Stimulated activated CD8-positive, alpha-beta memory T cell treated with anti-CD3 and anti-CD28 coated beads, Interleukin-4, amount 100 ng/mL, for 1 hour (primary cell): ENCODE measurements around the gene DCTD.
"Not testable (repeated sequence)": the region's sequence is repeated elsewhere in the genome, so short reads cannot be mapped to it uniquely, and the experiment has no call there.

Experiments used
- DNase-seq, 2 donors: peaks; one replicate each; pipeline ENCODE4 v3.0.0-alpha.2; 2020; ENCODE audit warnings: low read depth in 2 of 2, low spot score in 1 of 2

DCTD gene

DNA sequence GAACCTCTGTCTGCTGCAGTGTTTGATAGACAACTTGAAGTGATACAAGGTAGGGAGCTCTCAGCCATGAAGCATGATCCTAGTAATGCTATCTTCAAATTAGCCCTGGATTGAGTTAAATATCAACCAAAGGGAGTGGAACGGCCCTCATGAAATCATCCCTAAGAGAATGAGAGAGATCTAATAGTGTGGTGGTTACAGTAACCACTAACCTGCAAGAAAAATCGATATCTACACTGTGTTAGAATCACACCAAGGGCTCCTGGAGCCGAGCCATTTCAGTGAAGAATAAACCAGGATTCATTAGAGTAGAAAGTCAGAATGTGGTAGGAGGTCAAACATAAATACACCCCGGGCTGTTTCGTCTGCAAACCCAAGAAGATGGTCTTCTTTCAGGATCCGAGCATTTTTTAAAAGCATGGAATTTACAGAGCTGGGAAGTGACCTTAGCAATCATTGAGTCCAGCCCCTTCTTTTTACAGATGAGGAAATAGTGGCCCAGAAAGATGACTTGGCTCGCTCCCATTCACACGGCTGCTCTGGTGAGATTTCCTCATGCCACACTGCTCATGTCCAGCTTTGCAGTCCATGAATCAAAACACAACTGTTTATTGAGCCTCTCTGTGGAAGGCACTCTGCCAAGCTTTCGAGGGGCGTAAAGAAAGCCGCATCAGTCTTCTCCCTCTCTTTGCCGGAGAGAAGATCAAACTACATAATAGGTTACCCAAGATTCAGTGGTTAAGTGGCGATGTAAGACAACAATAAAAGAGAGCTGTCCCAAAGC is 5.5 kb upstream of the DCTD start:
- no peak for DNase-seq

DNA sequence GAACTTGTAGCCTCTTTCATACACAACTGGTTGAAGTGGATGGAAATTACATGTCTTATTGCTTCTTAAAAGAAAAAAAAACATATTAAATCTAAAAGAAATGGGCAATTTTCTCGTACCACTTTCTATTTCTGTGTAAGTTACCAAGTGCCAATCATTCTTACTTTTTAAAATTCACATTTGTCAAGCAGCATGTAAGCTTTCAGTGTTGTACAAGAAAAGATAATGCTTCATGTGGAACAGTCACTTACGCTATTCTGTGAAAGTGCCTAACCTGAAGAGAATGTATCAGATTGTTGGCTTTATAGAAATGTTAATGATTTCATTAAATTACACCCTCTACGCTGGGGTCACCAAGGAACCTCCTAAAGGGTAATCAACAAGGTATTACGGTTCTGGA is 4.4 kb upstream of the DCTD start:
- DNase-seq: no peak

DNA sequence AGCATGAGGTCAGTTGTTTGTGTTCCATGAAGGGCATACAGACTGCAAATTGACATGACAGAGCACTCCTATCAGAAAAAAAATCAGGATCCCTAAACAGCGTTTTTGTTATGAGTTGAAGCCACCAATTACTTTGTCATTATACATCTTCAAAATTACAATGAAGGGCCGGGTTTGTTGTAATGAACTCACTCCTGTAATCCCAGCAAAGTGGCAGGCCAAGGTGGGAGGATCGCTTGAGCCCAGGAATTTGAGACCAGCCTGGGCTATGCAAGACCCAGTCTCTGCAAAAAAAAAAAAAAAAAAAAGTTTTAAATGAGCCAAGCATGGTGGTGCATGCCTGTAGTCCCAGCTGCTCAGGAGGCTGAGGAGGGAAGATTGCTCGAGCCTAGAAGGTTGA is 3.5 kb upstream of the DCTD start:
- DNase-seq: no peak

DNA sequence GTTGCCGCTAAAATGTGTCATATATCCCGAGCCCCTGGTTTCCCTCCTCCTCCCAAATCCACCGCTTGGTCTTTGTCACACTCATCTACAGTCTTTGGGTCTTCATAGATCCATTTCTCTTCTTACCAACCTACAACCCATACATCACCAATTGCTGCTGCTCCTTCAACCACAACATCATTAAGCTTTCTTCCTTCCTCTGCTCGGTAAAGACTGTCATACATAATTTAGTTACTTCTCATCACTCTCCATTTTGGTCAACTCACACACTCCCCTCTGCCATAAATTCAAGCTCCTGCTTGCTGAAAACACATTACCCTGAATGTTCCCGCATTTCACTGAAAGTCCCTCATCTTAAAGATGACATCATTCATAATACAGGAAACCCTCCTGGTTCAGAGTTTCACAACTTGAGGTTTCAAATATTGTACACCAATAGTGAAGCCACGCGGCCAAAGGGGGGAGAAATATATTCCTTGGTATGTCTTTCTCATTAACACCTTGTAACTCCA is 1.7 kb upstream of the DCTD start:
- no peak for DNase-seq

DNA sequence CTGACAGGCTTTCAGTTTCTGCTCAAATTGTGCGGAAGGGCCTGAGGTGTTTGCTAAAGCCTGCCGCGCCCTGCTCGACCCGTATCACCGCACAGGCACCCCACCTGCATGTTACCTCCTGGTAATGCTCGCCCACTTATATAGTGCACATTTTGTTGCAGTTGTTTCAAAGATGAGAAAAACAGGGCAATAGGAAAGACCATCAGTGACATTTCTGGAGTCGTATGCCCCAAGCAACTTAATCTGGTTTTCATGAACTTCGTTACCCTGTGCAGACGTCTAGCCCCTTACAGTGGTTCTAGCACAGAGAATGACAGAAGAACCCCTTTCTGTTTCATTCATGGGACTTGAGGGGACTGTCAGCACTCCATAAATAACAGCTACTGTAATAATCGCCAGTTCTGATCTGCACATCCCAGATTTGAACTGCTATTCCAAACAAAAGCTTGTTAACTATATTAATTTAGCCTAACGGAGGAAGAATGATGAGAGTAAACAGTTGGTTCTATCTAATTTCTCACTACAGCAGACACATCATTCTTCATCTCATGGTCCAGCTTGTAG is 940 bp upstream of the DCTD start:
- no peak for DNase-seq

DNA sequence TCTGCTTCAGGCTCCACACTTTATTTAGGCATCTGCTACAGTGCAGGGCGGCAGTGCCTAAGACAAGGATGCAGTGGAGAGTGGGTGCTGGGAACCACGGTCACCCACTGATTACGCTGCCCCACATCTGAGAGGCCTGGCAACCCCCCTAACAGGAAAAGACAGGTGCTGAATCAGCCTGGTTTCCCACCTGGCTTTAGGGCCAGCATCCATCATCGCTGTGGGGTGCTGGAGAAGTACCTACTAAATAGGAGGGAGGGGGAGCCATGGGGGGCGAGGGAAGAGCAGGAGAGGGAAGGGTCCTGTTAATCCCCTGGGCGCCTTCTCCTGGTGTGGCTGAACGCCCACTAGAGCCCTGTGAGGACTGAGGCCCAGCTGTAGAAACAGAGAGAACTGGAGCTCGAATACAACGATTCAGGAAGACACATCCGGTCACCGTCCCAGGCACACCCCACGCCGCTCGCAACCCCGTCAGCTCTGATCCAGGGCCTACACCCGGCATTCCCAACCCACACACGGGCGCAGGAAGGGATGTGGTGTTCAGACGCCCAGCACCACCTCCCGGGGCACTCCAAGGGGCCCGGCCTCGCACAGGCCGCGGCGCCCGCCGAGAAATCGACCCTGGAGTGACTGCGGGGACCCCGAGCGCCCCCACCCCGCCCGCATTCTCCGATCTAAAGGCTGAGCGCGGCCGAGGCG is 554 bp downstream of the DCTD start:
- no peak for DNase-seq

DNA sequence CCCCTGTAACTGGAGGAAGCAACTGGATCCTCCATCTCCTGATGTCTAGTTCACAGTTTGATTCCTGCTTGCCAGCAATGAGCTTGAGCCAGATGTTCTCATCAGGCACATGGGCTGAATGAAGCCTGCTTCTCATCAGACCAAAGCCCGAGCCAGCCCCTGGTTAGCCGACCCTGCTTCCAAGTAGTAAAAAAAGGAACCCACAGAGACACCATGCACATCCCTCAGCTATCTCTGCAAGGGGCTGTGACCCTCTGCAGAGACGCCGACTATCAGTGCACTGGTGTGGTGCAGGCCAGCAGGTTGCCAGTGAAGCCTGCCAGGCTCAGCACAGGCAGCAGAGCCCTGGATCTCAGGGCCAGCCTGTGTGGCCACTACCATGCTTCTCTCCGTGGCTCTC is 2.8 kb downstream of the DCTD start:
- DNase-seq: no peak

DNA sequence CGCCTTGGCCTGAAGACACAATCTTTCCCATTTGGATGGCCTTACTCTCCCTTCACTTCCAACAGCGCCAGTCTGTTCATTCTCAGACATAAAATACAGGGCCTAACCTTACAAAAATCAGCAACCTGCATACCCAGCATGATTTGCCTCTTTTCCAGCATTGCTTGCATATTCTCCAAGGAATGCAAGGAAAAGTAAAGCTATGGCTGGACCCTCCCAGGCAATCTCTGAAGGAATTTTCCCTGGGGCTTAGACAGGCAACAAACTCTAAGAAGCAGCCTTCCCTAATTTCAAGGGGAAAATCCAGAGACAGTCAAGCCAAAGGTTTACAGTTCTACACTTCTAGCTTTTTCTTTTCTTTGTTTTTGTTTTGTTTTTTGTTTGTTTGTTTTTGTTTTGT is 3.6 kb downstream of the DCTD start:
- DNase-seq: no peak

DNA sequence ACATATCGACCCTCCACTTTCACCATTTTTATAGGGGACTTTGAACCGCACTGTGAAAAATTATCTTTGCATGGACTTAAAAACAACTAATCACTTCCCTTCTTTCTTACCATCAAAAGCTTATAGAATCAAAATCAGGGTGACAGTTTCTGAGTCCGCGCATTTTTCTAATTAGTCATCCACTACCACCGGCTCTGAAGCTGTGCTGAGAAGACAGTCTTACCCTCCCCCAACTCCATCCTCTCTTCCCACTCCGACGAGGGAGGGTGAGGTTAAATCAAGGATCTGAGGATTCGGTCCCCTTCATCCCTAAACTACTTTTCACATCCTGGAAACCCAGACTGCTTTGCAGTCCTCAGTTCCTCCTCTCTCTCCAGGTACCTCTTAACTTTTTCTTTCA is 4.2 kb downstream of the DCTD start:
- DNase-seq: no peak

DNA sequence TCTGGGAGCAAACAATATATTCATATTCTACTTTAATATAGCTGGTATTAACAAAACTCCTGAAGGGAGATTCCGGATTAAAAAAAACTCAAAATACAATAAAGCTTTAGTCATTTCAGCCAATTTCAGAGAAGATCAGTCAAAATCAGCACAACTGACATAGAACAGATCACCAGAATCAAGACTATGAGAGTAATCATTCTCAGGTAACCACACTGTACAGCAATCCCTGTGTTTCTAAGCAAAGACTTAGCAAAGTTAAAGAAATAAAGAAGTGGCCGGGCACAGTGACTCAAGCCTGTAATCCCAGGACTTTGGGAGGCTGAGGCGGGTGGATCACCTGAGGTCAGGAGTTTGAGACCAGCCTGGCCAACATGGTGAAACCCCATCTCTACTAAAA is 9.1 kb downstream of the DCTD start:
- DNase-seq: no peak

DNA sequence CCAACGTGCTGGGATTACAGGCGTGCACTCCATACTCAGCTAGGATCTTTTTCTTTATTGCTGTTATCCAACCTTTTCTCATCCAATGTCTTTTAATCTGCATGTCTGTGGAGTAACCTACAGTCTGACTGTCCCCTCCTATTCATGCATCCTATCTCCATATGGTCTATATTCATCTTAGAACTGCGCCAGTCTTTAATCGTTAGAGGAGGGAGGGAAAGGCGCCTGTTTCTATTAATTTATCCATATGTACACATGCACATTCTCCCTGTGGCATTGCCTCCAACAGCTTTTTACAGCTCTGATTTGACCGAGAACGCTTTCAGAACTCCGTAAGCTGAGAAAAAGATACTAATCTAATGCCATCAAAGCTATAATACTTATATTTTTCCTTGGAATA is 9.8 kb downstream of the DCTD start:
- no peak for DNase-seq

DNA sequence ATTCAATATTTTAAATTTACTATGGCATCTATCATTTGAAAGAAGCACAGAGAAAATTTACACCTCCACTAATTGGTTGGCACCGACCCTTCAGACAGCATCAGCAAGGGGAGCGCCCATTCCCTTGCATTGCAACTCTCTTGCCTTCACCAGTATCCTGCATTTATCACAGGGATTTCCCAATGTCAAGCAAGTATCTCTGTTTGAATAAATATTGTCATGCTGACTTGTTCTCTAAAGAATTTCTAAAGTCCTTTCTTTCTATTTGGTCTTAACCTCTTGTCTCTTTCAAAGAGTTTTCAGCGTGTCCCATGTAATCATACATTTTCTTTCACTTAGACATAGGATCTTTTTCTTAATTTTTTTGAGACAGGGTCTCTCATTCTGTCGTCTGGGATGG is 10.4 kb downstream of the DCTD start:
- no peak for DNase-seq

DNA sequence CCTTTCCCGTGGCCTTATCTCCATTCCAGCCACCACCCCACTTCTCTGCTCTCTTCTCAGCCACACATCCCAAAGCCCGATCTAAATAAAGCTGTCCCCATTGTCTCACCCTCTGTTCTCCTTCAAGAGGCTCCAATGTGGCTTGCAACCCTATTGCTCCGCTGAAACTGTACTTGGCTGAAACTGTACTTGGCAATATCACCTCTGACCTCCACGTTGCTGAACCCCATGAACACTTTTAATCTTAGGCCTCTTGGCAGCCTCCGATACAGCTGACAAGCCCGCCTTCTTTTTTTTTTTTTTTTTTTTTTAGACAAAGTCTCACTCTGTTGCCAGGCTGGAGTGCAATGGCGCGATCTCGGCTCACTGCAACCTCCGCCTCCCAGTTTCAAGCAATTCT is 12.1 kb downstream of the DCTD start:
- no peak for DNase-seq

DNA sequence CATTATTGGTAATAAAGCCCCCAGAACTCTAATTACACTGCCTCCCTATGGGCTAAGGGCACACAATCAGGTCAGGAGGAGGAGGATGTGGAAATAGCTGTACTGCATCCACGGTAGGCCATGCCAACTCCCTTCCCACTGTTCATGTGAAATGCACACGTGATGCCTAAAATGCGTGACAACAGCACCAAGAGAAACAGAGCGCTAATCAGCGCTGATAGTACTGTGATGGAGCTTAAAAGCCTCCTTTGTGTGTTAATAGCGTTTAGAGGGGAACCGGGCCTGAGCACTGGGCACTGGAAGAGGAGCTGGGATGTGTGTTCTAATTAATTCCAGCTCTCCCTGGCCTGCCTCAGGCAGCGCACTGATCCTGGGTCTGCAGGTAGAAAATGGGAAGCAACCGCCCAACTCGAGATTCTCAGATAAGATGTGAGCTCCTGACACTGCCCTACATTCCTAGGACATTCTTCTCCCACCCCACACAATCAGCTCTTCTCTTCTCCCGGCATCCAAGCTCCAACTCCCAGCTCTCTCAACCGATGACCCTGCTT is 12.9 kb downstream of the DCTD start:
- DNase-seq: no peak

DNA sequence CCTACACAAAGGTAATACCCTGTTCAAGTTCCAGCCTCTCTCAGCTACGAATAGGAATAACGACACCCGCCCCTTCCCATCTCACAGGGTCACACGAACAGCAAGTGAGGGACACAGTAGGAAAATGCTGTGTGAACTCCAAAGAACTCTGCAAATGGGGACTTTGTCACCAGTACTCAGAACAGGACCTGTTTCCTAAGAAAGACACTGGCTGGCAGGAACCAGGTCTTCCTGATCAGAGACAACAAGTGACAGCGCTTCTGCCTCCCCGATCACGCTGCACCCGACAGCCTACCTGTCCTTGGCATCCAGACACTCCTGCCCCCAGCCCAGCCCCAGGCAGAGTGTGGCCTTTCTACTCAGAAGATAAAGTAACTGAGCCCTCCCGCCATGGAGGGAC is 14.2 kb downstream of the DCTD start:
- DNase-seq: no peak

DNA sequence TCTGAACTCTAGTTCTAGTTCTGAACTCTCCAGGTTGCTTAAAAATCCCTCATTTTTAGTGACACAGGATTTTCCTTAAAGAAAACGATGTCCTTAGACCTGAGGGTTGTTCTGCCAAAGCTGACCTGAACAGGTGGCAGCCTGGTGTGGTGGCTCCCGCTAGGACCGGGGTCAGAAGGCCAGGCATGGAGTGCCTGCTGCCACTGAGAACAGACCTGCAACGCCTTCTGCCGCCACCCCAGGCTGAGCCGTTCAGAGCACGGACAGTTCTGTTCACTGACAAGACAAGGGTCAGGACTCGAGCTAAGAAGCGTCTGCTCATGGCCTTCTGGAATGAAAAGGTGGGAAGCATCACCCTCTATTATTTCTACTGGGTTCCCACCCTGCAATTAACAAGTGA is 15.8 kb downstream of the DCTD start:
- DNase-seq: no peak

DNA sequence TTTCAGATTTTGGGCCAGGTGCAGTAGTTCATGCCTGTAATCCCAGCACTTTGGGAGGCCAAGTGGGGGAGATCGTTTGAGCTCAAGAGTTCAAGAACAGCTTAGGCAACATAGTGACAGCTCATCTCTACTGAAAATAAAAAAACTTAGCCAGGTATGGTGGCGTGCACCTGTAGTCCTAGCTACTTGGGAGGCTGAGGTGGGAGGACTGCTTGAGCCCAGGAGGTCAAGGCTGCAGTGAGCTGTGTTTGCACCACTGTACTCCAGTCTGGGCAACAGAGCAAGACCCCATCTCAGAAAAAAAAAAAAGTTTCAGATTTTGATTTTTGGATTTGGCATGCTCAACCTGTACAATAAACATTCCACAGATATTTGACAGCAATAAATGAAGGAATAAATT is 17.2 kb downstream of the DCTD start:
- not testable (repeated sequence) for DNase-seq

DNA sequence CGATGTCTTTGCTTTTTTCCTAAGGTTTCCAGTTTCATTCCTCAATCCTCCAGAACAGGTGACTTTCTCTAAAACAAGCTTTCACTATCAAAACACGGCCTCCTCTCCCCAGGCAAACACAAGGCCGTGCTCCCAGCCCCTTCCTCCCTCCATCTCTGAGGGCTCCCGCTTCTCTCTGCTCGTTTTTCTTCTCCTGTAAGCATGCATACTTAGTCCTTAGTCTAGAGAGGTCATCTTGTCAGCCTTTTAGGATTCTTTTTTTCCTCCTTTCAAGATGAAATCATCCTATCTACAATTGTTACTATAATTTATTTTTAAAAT is 18.7 kb downstream of the DCTD start:
- DNase-seq: no peak

DNA sequence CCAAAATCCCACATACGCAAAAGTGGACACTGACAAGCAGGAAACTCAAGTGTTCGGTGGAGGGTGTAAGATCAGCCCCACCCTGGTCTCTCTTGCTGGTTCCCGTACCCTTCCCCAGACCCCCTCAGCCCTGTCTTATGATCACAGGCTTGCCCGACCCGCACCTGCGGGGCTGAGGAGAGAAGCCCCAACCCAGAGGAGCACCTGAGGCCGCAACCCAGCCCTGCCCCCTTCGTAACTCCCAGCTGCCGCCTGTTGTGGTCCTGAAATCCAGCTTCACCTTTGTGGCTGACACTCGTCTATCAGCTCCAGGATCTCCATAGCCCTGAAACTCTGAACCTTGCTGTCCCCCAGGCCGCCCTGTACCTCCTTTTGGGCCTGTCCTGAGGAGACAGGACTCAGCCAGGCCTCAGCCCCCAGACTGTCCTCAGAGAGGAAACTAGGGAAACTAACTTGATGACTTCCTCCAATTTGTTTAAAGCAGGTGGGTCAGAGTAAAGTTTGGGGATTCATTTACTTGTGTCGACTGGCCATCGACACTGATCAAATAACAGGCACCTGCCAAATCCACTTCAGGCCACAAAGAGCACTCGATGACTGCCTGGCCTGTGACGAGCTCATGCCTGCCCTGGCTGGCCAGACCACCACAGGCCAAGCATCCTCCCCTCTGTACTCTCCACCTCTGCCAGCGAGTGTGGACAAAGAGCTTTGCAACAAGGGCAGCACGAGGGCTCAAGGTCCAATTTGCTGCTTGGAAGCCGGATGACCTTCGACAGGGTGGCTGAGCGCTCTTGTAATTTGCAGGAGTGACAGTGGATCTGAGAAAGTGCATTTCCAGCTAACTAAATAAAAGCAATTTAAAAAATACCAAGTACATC is 19.3 kb downstream of the DCTD start:
- no peak for DNase-seq

DNA sequence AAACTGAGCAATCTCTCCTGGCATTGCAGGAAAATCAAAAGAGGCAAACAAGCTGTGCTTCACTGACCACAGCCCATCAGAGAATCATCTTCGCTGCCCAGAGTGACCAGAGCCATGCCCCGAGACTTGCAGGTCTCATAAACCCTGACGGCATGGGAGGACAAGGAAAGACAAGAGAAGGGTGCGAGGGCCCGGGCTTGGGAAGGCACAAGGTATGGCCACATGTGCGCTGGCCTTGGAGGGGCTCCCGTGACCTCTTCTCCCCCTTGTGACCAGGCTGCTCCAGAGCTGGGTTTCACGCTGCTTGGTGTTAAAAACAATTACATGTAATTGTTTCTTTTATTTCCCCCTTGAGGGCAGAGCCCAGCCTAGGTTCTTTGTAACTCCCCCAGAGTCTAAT is 20.8 kb downstream of the DCTD start:
- DNase-seq: no peak

DNA sequence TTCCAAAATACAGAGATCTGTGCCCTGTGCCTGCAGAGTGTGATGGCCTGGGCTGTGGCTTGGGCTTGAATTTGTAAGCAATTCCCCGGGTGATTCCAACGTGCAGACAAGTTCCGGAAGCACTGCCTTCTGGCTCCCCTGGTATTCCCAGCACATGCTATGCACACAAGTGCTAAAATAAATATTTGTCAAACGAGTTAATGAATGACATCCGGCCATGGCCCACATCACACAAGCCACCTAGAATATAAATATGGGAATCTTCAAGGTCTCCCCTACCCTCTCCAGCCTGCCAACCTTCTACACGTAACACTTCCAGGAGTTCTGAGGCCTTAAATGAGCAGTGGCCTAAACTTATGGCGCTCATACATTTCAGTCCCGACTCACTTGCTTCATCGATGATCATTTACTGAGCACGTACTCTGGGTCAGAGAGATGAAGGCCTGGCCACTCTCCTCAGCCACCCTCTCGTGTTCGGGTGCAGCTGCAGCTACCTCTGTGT is 21.3 kb downstream of the DCTD start:
- no peak for DNase-seq
